AG09309 (cell line): ENCODE measurements around the gene XPNPEP2.

Experiments
- DNase-seq: peaks from one replicate; pipeline ENCODE4 v3.0.0-alpha.2; 2010; ENCODE audit warnings: low read depth
- H3K4me3 ChIP-seq: 2 replicates; pipeline ENCODE4 v1.5.1; 2011; ENCODE audit warnings: mild to moderate bottlenecking, low read depth, low read length, moderate library complexity; ENCODE audit not compliant: control insufficient read depth
- CTCF ChIP-seq: IDR thresholded peaks from 2 replicates; pipeline ENCODE4 v1.5.1; 2011; ENCODE audit warnings: mild to moderate bottlenecking, low read depth, low read length, inconsistent platforms; ENCODE audit not compliant: insufficient read depth, control insufficient read depth; ENCODE audit errors: missing control alignments

XPNPEP2 gene

GRCh38 chrX:129719931-129720530, 18.7 kb upstream of the XPNPEP2 start:
- no peak for TF ChIP-seq CTCF
- no peak for DNase-seq
- H3K4me3 ChIP-seq, result no peak overlapping the region

DNA sequence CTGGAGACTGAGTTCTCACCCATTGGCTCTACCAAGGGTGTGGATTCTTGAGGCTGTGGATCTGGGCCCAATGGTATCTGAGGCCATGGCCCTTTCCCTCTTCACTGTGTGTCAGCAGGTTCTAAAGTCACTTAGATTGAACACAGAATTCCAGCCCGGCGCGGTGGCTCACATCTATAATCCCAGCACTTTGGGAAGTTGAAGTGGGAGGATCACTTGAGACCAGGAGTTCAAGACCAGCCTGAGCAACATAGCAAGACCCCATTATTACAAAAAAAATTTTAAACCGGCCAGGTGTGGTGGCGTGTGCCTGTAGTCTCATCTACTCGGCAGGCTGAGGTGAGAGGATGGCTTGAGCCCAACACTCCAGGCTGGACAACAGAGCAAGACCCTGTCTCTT, 18.0 kb upstream of the XPNPEP2 start:
- TF ChIP-seq CTCF, result no peak
- no peak for DNase-seq
- H3K4me3 ChIP-seq, result no peak overlapping the region

- DNase-seq, result no peak
- TF ChIP-seq CTCF, result no peak
- no peak overlapping the region for H3K4me3 ChIP-seq
Measured at GRCh38 chrX:129721414-129721813, 17.4 kb upstream of the XPNPEP2 start.

DNA sequence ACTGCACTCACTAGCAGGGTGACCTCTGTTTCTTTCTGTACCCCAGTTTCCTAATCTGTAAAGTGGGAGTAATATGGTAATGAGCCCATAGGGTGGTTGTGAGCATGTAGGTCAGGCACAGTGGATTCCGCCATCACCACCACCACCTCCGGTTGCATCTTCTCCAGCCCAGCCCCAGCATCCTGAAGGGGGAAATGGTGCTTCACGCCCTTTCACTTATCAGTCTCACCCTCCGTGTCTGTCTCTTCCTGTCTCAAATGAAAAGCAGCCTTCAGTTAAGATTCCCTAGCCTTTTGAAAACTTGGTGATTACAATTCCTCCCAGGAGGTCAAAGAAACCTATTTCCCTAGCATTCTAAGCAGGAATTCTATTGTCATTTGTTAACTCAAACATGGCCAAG, 16.9 kb upstream of the XPNPEP2 start:
- DNase-seq, result no peak
- no peak for TF ChIP-seq CTCF
- H3K4me3 ChIP-seq, result no peak overlapping the region

DNA sequence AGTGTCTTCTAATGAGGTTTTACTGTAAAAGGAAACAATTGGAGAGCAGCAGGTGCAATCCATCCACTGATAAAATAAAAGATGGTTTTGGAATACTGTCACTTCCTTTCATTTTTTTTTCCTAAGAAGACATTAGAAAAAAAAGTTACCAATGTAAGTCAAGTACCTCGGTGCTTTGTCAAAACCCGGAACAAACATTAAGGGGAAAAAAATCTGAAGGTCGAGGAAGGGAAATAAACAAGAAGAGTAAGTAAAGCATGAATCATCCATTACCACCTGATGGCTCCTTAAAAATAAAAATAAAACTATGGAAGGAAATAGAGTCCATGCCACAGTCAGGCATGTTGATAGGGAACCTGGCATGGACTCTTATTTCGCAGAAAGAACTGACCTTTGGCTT, 15.3 kb upstream of the XPNPEP2 start:
- H3K4me3 ChIP-seq, result no peak overlapping the region
- no peak for DNase-seq
- no peak for TF ChIP-seq CTCF

- no peak for TF ChIP-seq CTCF
- no peak for DNase-seq
- H3K4me3 ChIP-seq, result no peak overlapping the region
Measured at GRCh38 chrX:129724754-129725153, 14.0 kb upstream of the XPNPEP2 start.
